HTERT RPE-1 (cell line): ENCODE results near the gene TOP3B.
"Not testable (repeated sequence)": the region's sequence is repeated elsewhere in the genome, so short reads cannot be mapped to it uniquely, and the experiment has no call there.

Experiments
- in situ Hi-C: fragments of 300-500 bp; cut with MboI; formaldehyde crosslinking; loops from 4 replicates; pipeline ENCODE4 v1.14.3; 2020; ENCODE audit warnings: low sequenced_read_pairs

Gene TOP3B

DNA sequence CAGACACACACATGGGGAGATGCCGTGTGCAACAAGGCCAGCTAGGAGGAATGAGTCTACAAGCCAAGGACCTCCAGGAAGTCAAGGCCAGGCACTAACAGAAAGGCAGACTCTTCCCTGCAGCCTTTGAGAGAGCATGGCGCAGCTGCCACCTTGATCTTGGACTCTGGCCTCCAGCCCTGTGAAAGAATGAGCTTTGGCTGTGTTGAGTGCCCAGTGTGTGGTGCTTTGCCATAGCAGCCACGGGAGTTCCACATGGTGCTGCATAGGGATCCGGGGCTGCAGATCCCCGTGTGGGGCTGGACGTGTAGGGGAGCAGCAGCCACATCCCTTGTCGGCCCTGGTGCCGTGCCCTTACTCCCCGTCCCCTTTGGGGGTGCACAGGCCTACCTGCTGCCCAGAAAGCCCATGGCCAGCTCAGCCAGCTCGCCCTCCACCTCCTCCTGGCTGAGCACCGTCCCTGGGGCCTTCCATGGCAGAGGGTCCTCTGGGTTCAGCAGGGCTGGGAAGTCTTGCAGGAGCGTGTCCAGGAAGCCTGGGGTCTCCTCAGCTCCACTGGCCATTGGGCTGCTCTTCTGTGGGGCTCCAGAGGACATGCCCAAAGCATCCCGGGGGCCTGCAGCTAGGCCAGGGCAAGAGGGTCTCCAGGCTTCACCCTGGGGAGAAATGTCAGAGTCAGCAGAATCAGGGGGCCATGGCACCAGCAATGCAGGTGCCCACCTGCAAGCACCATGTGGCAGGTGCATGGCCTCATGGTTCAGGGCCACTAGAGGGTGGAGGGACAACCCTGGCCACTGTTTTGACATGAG is 36.9 kb downstream of the TOP3B start:
- in situ Hi-C loops = no loop called here

GRCh38 chr22:21944871-21945270 is 37.7 kb downstream of the TOP3B start:
- in situ Hi-C loops = no loop called here

- in situ Hi-C loops = no loop called here
These were observed 38.8 kb downstream of the TOP3B start for GRCh38 chr22:21943571-21944448.

DNA sequence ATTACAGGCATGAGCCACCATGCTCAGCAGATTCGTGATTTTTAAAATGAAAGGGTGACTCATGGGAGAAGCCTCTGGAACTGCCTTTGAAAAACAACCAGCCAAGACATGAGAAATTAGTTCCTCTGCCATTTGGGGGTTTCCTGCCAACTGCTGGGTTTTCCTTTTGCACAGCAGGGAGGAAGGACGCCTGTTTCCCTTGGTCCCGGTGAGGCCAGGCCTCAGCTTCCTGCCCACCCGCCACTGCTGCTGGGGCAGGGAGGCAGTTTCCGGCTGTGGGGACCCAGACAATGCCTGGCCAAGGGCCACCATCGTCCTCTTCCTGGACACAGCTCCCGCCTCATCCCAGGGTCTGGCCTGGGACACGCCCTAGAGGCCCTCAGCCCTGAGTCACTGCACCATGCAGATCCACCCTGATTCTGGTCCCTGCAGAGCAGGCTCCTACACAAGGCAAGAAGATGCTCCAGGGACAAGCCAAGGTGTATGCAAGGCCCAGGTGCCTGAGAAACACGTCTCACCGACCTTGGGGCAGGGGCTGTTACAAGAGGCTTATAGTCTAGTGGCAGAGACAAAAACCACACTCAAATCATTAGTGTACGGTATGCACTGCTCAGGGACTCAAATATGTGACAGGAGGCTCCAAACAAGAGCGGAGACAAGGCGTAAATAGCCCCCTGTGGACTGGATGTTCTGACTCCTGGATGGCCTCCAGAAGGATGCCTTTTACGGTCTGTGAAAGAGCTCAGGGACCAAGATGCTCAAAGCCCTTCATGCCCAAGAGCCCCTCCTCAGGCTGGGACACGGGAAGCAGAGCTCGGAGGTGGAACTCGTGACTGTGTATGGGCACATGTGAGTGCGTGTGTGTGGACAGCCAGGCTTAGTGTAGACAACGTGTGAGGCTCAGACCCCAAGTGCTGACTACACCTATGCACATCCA is 39.9 kb downstream of the TOP3B start:
- in situ Hi-C loops = no loop called here

DNA sequence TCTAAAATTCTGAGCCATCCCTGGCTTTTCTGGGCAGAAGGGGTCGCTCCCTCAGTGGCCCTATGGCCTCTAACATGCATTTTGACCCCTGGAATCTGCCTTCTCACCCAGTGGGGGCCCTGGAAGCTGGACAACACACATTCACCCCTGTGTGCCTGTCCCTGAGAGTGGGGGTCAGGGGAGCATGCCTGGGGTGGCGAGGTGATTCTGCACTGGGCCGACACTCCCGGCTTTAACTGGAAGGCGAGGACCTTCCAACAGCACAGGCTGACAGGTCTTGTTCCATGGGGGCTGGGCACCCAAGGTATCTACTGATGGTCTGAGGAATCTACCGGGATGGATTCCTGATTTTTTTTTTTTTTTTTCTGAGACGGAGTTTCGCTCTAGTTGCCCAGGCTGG is 40.7 kb downstream of the TOP3B start:
- in situ Hi-C loops = no loop called here

DNA sequence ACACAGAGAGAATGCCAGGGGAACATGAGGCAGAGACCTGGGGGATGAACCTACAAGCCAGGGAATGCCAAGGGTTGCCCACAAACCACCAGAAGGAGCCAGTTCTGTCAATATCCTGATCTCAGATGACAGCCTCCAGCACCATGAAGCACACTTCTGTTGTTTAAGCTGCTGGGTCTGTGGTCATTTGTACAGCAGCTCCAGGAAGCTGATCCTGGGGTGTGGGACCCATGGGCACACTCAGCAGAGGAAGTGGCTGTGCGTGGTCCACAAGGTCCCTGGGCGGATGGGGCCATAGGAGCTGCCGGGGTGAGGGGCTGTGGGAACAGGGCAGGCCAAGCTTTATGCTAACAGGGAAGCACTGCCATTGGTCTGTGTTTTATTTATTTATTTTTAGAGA is 42.1 kb downstream of the TOP3B start:
- in situ Hi-C loops = no loop called here

- in situ Hi-C loops = not testable (repeated sequence)
These were observed 42.7 kb downstream of the TOP3B start for GRCh38 chr22:21939935-21940334.

GRCh38 chr22:21939461-21939913 is 43.1 kb downstream of the TOP3B start:
- in situ Hi-C loops = no loop called here

GRCh38 chr22:21938906-21939305 is 43.7 kb downstream of the TOP3B start:
- in situ Hi-C loops = no loop called here

- in situ Hi-C loops = no loop called here
These were observed 44.3 kb downstream of the TOP3B start for GRCh38 chr22:21938071-21938822.

DNA sequence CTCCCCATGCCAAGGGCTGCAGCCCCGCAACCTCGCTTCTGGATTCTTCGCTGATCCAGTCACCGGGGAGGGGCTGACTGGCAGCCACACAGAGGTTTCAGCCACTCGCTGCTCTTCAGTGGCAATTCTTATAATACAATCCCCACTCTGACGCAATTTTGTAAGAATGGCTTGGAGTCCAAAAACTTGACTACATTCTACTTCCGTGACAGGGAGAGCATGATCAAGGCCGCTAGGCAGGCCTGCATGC is 44.8 kb downstream of the TOP3B start:
- in situ Hi-C loops = no loop called here

DNA sequence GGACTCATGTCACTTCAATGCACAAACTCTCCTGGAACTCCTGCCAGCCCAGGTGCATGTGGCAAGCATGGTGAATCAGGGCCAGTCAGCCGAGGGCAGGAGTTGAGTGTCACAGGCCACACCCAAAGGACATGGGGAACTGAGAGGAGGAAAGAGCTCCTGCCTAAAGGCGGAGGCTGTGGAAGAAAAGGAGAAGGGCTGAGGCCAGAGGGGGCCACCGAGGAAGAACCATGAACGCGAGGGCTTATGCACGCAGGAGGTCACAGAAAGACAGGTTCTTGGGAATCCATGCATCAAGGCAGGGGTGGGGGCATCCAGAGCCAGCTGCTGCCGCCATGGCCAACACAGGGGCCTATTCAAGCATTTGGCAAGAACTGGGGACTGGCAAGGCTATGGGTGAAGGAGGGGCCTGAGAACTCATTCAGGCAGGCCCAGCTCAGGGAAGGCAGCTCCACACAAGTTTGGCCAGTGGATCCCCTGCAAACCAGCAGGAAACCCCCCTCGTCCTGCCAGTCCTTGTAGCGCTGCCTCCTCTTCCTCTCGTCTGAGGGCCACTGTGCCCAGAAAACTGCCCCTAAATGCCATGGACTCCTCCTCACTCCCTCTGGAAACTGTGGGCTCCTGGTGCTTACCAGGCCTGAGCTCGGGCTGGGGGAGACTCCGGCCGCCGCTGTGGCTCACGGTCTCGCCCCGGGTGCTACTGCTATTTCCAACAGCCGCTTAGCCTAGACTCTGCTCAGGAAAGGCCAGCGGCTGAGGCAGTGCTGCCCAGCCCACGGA is 45.4 kb downstream of the TOP3B start:
- in situ Hi-C loops = no loop called here

GRCh38 chr22:21936151-21936775 is 46.3 kb downstream of the TOP3B start:
- in situ Hi-C loops = no loop called here

- in situ Hi-C loops = no loop called here
These were observed 48.7 kb downstream of the TOP3B start for GRCh38 chr22:21933910-21934309.

GRCh38 chr22:21933413-21933812 is 49.2 kb downstream of the TOP3B start:
- in situ Hi-C loops = no loop called here

GRCh38 chr22:21932347-21932746 is 50.2 kb downstream of the TOP3B start:
- in situ Hi-C loops = no loop called here

GRCh38 chr22:21931056-21931455 is 51.5 kb downstream of the TOP3B start:
- in situ Hi-C loops = no loop called here

DNA sequence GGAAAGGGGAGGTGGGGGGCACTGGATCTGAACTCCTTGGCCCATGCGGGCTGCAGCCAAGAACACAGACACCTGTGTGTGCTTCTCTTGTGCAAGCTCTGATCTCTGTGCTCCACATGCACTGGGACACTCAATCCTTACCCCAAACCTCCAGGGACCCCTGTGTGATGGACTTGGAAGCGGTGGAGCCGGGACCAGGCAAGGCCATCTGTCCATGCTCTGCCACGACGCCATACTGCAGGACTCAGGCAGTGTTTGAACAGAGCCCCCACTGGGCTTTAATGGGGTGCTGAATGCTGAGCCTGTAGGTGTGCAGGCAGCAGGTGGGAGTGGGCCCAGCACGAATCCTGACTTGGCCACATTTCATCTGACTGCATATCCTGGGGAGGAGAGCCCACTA is 53.3 kb downstream of the TOP3B start:
- in situ Hi-C loops = no loop called here

DNA sequence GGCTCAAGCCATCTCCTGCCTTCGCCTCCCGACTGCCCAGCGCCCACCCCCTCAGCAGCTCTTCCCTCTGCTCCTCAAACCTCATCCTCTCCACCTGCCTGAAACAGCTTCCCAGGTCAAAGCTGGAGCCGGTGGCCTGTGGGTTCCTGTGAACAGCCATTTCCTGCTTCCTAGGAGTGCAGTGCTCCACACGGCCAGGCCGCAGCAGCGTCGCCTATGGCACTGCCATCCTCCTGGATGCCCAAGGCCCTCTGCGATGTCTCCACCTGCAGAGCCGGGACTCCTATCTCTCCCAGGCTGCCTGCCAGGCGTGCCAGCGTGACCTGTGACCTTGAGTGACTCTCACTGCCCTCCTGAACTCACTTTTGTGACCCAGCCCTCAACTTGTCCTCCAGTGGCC is 54.5 kb downstream of the TOP3B start:
- in situ Hi-C loops = no loop called here
